K562 (cell line): ENCODE measurements around the gene PDE9A. TPM values are rescaled to one million over a fixed set of nuclear protein-coding genes. Genes with fewer than 3 reads are reported as not detected.

Experiments used
- ATAC-seq: fragments of 200-7000 bp; cut with Tn5 transposase; 3 replicates; pipeline ENCODE4 v1.9.1; 2020; ENCODE audit warnings: moderate library complexity
- BruUV-seq: library from RNA; stranded (reverse); fragments of 400-500 nt; replicated peaks from 2 replicates; lab custom pipeline; 2021; lab: Mats Ljungman, UMichigan
- CTCF ChIA-PET: fragments of 300-600 bp; formaldehyde crosslinking; extraction: SDS; loops from one replicate; lab custom pipeline; 2021; ENCODE audit warnings: low intra/inter-chr PET ratio; lab: Yijun Ruan, JAX
- POLR2A ChIA-PET: fragments of 300-600, 350-650 bp; sonication (Branson Sonifier 250); formaldehyde crosslinking; extraction: SDS; loops from one replicate; lab custom pipeline; 2021; ENCODE audit warnings: antibody characterized with exemption, inconsistent platforms; lab: Yijun Ruan, JAX
- DNase-seq, 4 experiments: peaks; one replicate each; pipeline versions ENCODE4 v3.0.0 to v3.0.0-alpha.2; 2011 to 2018; ENCODE audit warnings: low spot score in 3 of 4, mixed read lengths in 3 of 4; ENCODE audit errors: extremely low read depth in 1 of 4
- FAIRE-seq: peaks from 2 replicates; lab custom pipeline; 2011; peaks lifted over from hg19 to GRCh38; lab: Jason Lieb, UNC
- H2AFZ ChIP-seq: 2 replicates; pipeline ENCODE4 v1.6.0; 2011; ENCODE audit warnings: low read depth, low read length, control low read depth, inconsistent platforms
- H3K27ac ChIP-seq: fragments of 200-600 bp; 3 replicates; pipeline ENCODE4 v1.8.0; 2011; ENCODE audit warnings: low read depth, mild to moderate bottlenecking, control low read depth, inconsistent platforms, low read length, moderate library complexity, mixed read lengths; ENCODE audit errors: extremely low read depth
- H3K27me3 ChIP-seq, 2 experiments: fragments of 300-600 bp in 1 of 2; 2 replicates in 1 of 2; 3 replicates in 1 of 2; pipeline versions ENCODE4 v1.6.0 to v1.8.0; 2011; ENCODE audit warnings: inconsistent platforms in 2 of 2, low read length in 2 of 2, mild to moderate bottlenecking in 1 of 2, mixed read lengths in 1 of 2, moderate library complexity in 1 of 2; ENCODE audit not compliant: control insufficient read depth in 2 of 2, insufficient read depth in 2 of 2
- H3K36me3 ChIP-seq: fragments of 300-600 bp; 3 replicates; pipeline ENCODE4 v1.8.0; 2011; ENCODE audit warnings: mild to moderate bottlenecking, low read length, inconsistent platforms; ENCODE audit not compliant: control insufficient read depth, insufficient read depth
- H3K4me1 ChIP-seq, 2 experiments: fragments of 200-600 bp in 1 of 2; replicated peaks in 1 of 2; 2 replicates in 1 of 2; 3 replicates in 1 of 2; pipeline versions ENCODE4 v1.5.1 to v1.8.0; 2011; ENCODE audit warnings: inconsistent platforms in 2 of 2, low read length in 2 of 2, mild to moderate bottlenecking in 1 of 2, mixed read lengths in 1 of 2, moderate library complexity in 1 of 2; ENCODE audit not compliant: control insufficient read depth in 2 of 2, insufficient read depth in 2 of 2
- H3K4me2 ChIP-seq: 2 replicates; pipeline ENCODE4 v1.6.1; 2011; ENCODE audit warnings: low read length, control low read depth, inconsistent platforms, mixed read lengths; ENCODE audit not compliant: insufficient read depth
- H3K4me3 ChIP-seq: fragments of 200-600 bp; sonication (generic), shearing (Covaris generic); 2 replicates; pipeline ENCODE4 v1.5.1; 2016; ENCODE audit warnings: control low read depth, inconsistent platforms
- H3K79me2 ChIP-seq: fragments of 200-600 bp; 3 replicates; pipeline ENCODE4 v1.8.0; 2011; ENCODE audit warnings: low read length, inconsistent platforms; ENCODE audit not compliant: control insufficient read depth, insufficient read depth
- H3K9ac ChIP-seq, 2 experiments: 2 replicates each; pipeline versions ENCODE4 v1.6.0 to v1.6.1; 2011; ENCODE audit warnings: low read depth in 2 of 2, low read length in 2 of 2, control low read depth in 1 of 2, inconsistent platforms in 1 of 2, mild to moderate bottlenecking in 1 of 2, mixed read lengths in 1 of 2; ENCODE audit not compliant: insufficient read depth in 1 of 2
- H3K9me1 ChIP-seq: one replicate; pipeline ENCODE4 v1.6.0; 2011; ENCODE audit warnings: inconsistent platforms, mild to moderate bottlenecking, low read length, moderate library complexity; ENCODE audit not compliant: control insufficient read depth, insufficient read depth
- H3K9me3 ChIP-seq: replicated peaks from 2 replicates; pipeline ENCODE4 v1.5.1; 2011; ENCODE audit warnings: low read depth, low read length, inconsistent platforms; ENCODE audit not compliant: control insufficient read depth, insufficient read depth
- H4K20me1 ChIP-seq: replicated peaks from 2 replicates; pipeline ENCODE4 v1.6.1; 2011; ENCODE audit warnings: low read length, inconsistent platforms, mixed read lengths; ENCODE audit not compliant: control insufficient read depth, insufficient read depth
- ILK ChIP-seq: fragments of 450-650 bp; IDR thresholded peaks from 2 replicates; pipeline ENCODE4 v1.6.1; 2016; ENCODE audit warnings: missing genetic modification characterization, low read depth, mild to moderate bottlenecking, missing compliant biosample characterization, moderate library complexity, borderline replicate concordance
- WGBS: fragments of 100-300 bp; shearing (Covaris generic); methylation state at CpG from one replicate; pipeline ENCODE4 v1.1.6; 2016; ENCODE audit warnings: low coverage, mixed read lengths; ENCODE audit not compliant: insufficient coverage; ENCODE audit errors: missing lambda C conversion rate; 5-methylcytosine and 5-hydroxymethylcytosine counted together
- in situ Hi-C: fragments of 300-500 bp; cut with MboI; formaldehyde crosslinking; loops from 4 replicates; pipeline ENCODE4 v1.15.0; 2018; ENCODE audit warnings: inconsistent platforms, mixed read lengths
- intact Hi-C: fragments of 100-400 bp; cut with micrococcal nuclease; formaldehyde crosslinking; loops from 2 replicates; pipeline ENCODE4 v1.14.2; 2022
- polyA plus RNA-seq, 8 experiments: library from polyadenylated mRNA; depleted of rRNA in 4 of 8; stranded (reverse) in 5 of 8; unstranded in 3 of 8; fragments of >200 nt; fragmentation: Nextera tagmentation in 2 of 8; fragmentation: Illumina TruSeq in 1 of 8; extraction: Ambion mirVana in 2 of 8; extraction: Trizol in 1 of 8; gene quantifications; 2 replicates each; pipeline versions ENCODE4 v1.2.1 to v1.2.3, GENCODE V29; 2011 to 2014; ENCODE audit warnings: inconsistent platforms in 1 of 8, missing spikeins in 1 of 8
- total RNA-seq, 7 experiments: library from RNA; depleted of rRNA in 6 of 7; stranded (reverse); fragments of >200 nt in 6 of 7; fragmentation: Illumina TruSeq in 2 of 7; extraction: Trizol in 2 of 7; gene quantifications; 2 replicates each; pipeline versions ENCODE4 v1.2.1 to v1.2.3, GENCODE V29; 2011 to 2021; ENCODE audit warnings: low replicate concordance in 1 of 7
- TF ChIP-seq, protein P1 (sequence below): fragments of 250-450 bp; sonication (Bioruptor Pico); IDR thresholded peaks from 2 replicates; pipeline ENCODE4 v1.9.0; 2021; ENCODE audit warnings: mild to moderate bottlenecking, inconsistent platforms

The PDE9A gene
- total and polyA plus RNA-seq, 9 of the 15 experiments (the other 6 are each of a cell fraction or from before 2014, with no cell fraction given): 0.07 to 0.27 TPM; not detected in 7

DNA sequence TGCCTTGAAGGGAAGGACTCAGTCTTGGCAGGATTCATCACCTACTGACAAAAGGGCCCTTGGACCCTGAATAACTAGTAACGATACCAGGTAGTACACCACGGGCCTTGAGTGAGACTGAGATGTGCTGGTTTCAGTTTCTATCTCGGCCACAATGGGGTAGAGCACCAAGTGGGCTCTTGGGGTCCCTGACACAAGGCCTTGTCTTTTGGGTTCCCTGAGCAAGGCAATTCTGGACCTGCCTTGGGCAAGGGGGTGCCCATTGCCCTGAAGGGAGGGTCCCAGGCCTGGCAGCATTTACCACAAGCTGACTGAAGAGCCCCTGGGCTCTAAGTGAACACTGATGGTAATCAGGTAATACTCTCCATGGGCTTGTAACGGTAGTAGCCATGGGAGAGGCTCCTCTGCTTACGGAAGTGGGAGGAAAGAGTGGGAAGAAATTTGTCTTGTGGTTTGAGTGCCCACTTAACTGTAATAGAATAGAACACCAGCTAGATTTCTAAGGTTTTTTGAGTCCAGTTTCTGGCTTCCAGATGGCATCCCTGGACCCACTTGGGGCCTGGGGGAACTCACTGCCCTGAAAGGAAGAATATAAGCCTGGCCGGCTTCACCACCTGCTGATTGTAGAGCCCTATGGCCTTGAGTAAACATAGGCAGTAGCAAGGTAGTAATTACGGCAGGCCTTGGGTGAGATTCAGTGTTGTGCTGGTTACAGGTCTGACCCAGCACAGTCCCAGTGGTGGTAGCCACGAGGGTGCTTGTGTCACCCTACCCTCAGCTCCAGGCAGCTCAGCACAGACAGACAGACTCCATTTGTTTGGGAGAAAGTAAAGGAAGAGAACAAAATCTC, 167.4 kb downstream of the PDE9A start:
- in situ Hi-C loops (no loop called here), intact Hi-C loops (no loop called here)
- WGBS: 4% methylated on average over 8 of the region's 8 CpGs
- FAIRE-seq (no peak), DNase-seq (no peak), ATAC-seq (no peak)
- TF ChIP-seq, protein P1, sequence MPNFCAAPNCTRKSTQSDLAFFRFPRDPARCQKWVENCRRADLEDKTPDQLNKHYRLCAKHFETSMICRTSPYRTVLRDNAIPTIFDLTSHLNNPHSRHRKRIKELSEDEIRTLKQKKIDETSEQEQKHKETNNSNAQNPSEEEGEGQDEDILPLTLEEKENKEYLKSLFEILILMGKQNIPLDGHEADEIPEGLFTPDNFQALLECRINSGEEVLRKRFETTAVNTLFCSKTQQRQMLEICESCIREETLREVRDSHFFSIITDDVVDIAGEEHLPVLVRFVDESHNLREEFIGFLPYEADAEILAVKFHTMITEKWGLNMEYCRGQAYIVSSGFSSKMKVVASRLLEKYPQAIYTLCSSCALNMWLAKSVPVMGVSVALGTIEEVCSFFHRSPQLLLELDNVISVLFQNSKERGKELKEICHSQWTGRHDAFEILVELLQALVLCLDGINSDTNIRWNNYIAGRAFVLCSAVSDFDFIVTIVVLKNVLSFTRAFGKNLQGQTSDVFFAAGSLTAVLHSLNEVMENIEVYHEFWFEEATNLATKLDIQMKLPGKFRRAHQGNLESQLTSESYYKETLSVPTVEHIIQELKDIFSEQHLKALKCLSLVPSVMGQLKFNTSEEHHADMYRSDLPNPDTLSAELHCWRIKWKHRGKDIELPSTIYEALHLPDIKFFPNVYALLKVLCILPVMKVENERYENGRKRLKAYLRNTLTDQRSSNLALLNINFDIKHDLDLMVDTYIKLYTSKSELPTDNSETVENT (CRISPR knock-in tag): no peak
- TF ChIP-seq ILK: no peak
- Histone ChIP-seq H3K9me1 (no peaks in the 10 kb centered on the region), H3K9ac (no peak overlapping the region), H3K9me3 (no peaks in the 10 kb centered on the region), H3K4me2 (no peak overlapping the region), H3K79me2 (no peaks in the 10 kb centered on the region), H3K36me3 (no peaks in the 10 kb centered on the region), H3K27ac (no peak overlapping the region), H4K20me1 (no peaks in the 10 kb centered on the region), H3K4me1 (no peaks in the 10 kb centered on the region), H3K4me3 (no peak overlapping the region), H2AFZ (no peak overlapping the region), H3K27me3 (peaks cover 5 to 15% of the 10 kb centered on the region in 2 experiments; a peak in 4 of 5 replicates)
- no TSS peak for BruUV-seq
- ChIA-PET POLR2A (interaction anchor here (0.6 kb wide), 1 partner anchor 875 kb away, joined by 3 read pairs; no protein-coding TSS in a partner anchor), CTCF (interaction anchor here (0.8 kb wide), 1 partner anchor 40 kb away, joined by 3 read pairs; no protein-coding TSS in a partner anchor)

Other genes starting within 250 kb of the PDE9A start
- 1.4 and 2.9 TPM in 2 replicates for gene UBASH3A, start 249.7 kb upstream of the PDE9A start, total RNA-seq (2014; rRNA removed)
- gene UBASH3A, start 249.7 kb upstream of the PDE9A start, total RNA-seq (2014; rRNA removed; fragmentation: Illumina TruSeq; extraction: Trizol): 0.35 and 0.47 TPM in 2 replicates
- 0.90 and 1.1 TPM in 2 replicates for gene UBASH3A, start 249.7 kb upstream of the PDE9A start, total RNA-seq (2015; rRNA removed; fragmentation: Illumina TruSeq; extraction: Trizol)
- gene UBASH3A, start 249.7 kb upstream of the PDE9A start, total RNA-seq (2021): 1.5 and 1.8 TPM in 2 replicates
- gene UBASH3A, start 249.7 kb upstream of the PDE9A start, polyA plus RNA-seq (2011; rRNA removed): 1.4 and 4.4 TPM in 2 replicates
- gene UBASH3A, start 249.7 kb upstream of the PDE9A start, polyA plus RNA-seq (2014; fragmentation: Illumina TruSeq; extraction: Trizol): 1.1 and 1.4 TPM in 2 replicates
- under 1 TPM; 0.23 to 0.25 TPM for gene UBASH3A, start 249.7 kb upstream of the PDE9A start, polyA plus RNA-seq (2014; fragmentation: Nextera tagmentation; extraction: Ambion mirVana)
- 1.0 and 1.4 TPM in 2 replicates for gene UBASH3A, start 249.7 kb upstream of the PDE9A start, polyA plus RNA-seq (2014; rRNA removed)
- gene RSPH1, start 157.4 kb upstream of the PDE9A start, total RNA-seq (2014; rRNA removed): not detected in 2 replicates
- gene RSPH1, start 157.4 kb upstream of the PDE9A start, total RNA-seq (2014; rRNA removed; fragmentation: Illumina TruSeq; extraction: Trizol): not detected in 2 replicates
- not detected in 2 replicates for gene RSPH1, start 157.4 kb upstream of the PDE9A start, total RNA-seq (2015; rRNA removed; fragmentation: Illumina TruSeq; extraction: Trizol)
- not detected in 2 replicates for gene RSPH1, start 157.4 kb upstream of the PDE9A start, total RNA-seq (2021)
- gene RSPH1, start 157.4 kb upstream of the PDE9A start, polyA plus RNA-seq (2011; rRNA removed): 0.17 TPM in 1 of 2 replicates, not detected in the other
- not detected in 2 replicates for gene RSPH1, start 157.4 kb upstream of the PDE9A start, polyA plus RNA-seq (2014; fragmentation: Illumina TruSeq; extraction: Trizol)
- gene RSPH1, start 157.4 kb upstream of the PDE9A start, polyA plus RNA-seq (2014; fragmentation: Nextera tagmentation; extraction: Ambion mirVana): not detected
- gene RSPH1, start 157.4 kb upstream of the PDE9A start, polyA plus RNA-seq (2014; rRNA removed): not detected in 2 replicates
- 0.33 and 1.4 TPM in 2 replicates for gene SLC37A1, start 139.8 kb upstream of the PDE9A start, total RNA-seq (2014; rRNA removed)
- 0.10 and 0.15 TPM in 2 replicates for gene SLC37A1, start 139.8 kb upstream of the PDE9A start, total RNA-seq (2014; rRNA removed; fragmentation: Illumina TruSeq; extraction: Trizol)
- gene SLC37A1, start 139.8 kb upstream of the PDE9A start, total RNA-seq (2015; rRNA removed; fragmentation: Illumina TruSeq; extraction: Trizol): 0.40 and 0.79 TPM in 2 replicates
- gene SLC37A1, start 139.8 kb upstream of the PDE9A start, total RNA-seq (2021): 0.40 and 0.60 TPM in 2 replicates
- gene SLC37A1, start 139.8 kb upstream of the PDE9A start, polyA plus RNA-seq (2011; rRNA removed): 3.4 and 4.5 TPM in 2 replicates
- gene SLC37A1, start 139.8 kb upstream of the PDE9A start, polyA plus RNA-seq (2014; fragmentation: Illumina TruSeq; extraction: Trizol): 0.45 and 0.65 TPM in 2 replicates
- under 1 TPM; 0.06 to 0.20 TPM for gene SLC37A1, start 139.8 kb upstream of the PDE9A start, polyA plus RNA-seq (2014; fragmentation: Nextera tagmentation; extraction: Ambion mirVana)
- 0.09 and 0.24 TPM in 2 replicates for gene SLC37A1, start 139.8 kb upstream of the PDE9A start, polyA plus RNA-seq (2014; rRNA removed)
- 30.2 and 41.6 TPM in 2 replicates for gene WDR4, start 225.9 kb downstream of the PDE9A start, total RNA-seq (2014; rRNA removed)
- gene WDR4, start 225.9 kb downstream of the PDE9A start, total RNA-seq (2014; rRNA removed; fragmentation: Illumina TruSeq; extraction: Trizol): 21.4 and 29.7 TPM in 2 replicates
- 43.4 and 44.3 TPM in 2 replicates for gene WDR4, start 225.9 kb downstream of the PDE9A start, total RNA-seq (2015; rRNA removed; fragmentation: Illumina TruSeq; extraction: Trizol)
- gene WDR4, start 225.9 kb downstream of the PDE9A start, total RNA-seq (2021): 95.3 and 95.4 TPM in 2 replicates
- gene WDR4, start 225.9 kb downstream of the PDE9A start, polyA plus RNA-seq (2011; rRNA removed): 32.1 and 32.8 TPM in 2 replicates
- 48.1 and 59.6 TPM in 2 replicates for gene WDR4, start 225.9 kb downstream of the PDE9A start, polyA plus RNA-seq (2014; fragmentation: Illumina TruSeq; extraction: Trizol)
- 10 to 100 TPM in 1 of 2 experiments, 1 to 10 TPM in 1; 5.4 to 26.3 TPM for gene WDR4, start 225.9 kb downstream of the PDE9A start, polyA plus RNA-seq (2014; fragmentation: Nextera tagmentation; extraction: Ambion mirVana)
- 76.3 and 90.2 TPM in 2 replicates for gene WDR4, start 225.9 kb downstream of the PDE9A start, polyA plus RNA-seq (2014; rRNA removed)
- 87.8 and 89.7 TPM in 2 replicates for gene NDUFV3, start 239.7 kb downstream of the PDE9A start, total RNA-seq (2014; rRNA removed)
- 74.3 and 81.5 TPM in 2 replicates for gene NDUFV3, start 239.7 kb downstream of the PDE9A start, total RNA-seq (2014; rRNA removed; fragmentation: Illumina TruSeq; extraction: Trizol)
- 79.7 and 80.6 TPM in 2 replicates for gene NDUFV3, start 239.7 kb downstream of the PDE9A start, total RNA-seq (2015; rRNA removed; fragmentation: Illumina TruSeq; extraction: Trizol)
- gene NDUFV3, start 239.7 kb downstream of the PDE9A start, total RNA-seq (2021): 65.7 and 68.3 TPM in 2 replicates
- 37.2 and 41.9 TPM in 2 replicates for gene NDUFV3, start 239.7 kb downstream of the PDE9A start, polyA plus RNA-seq (2011; rRNA removed)
- gene NDUFV3, start 239.7 kb downstream of the PDE9A start, polyA plus RNA-seq (2014; fragmentation: Illumina TruSeq; extraction: Trizol): 63.0 and 77.9 TPM in 2 replicates
- gene NDUFV3, start 239.7 kb downstream of the PDE9A start, polyA plus RNA-seq (2014; fragmentation: Nextera tagmentation; extraction: Ambion mirVana): 10 to 100 TPM; 19.1 to 23.6 TPM
- gene NDUFV3, start 239.7 kb downstream of the PDE9A start, polyA plus RNA-seq (2014; rRNA removed): 67.2 and 80.0 TPM in 2 replicates